ENCODE results near the gene CSF1. TPM values are rescaled to one million over a fixed set of nuclear protein-coding genes. Genes with fewer than 3 reads are reported as not detected.
"Not testable (repeated sequence)": the region's sequence is repeated elsewhere in the genome, so short reads cannot be mapped to it uniquely, and the experiment has no call there.

Gene CSF1
- total and polyA plus RNA-seq, 2 donors (not counting 1 experiment from before 2014, with no cell fraction given) = 28.6 to 48.9 TPM

- Histone ChIP-seq H3K4me2 (ENCODE audit: extremely low read depth, insufficient read depth, low read length) (no peak overlapping the region), H2AFZ (ENCODE audit: low read length) (no peak overlapping the region), H3K36me3 (ENCODE audit: control insufficient read depth, insufficient read depth, low read length) (no peaks in the 10 kb centered on the region), H3K79me2 (ENCODE audit: control insufficient read depth, insufficient read depth, low read length) (no peaks in the 10 kb centered on the region), H3K9me3 (ENCODE audit: control insufficient read depth, insufficient read depth, low read depth, low read length) (no peaks in the 10 kb centered on the region), H3K4me3 (replicated peaks in 1 of 4; ENCODE audit: control extremely low read depth in 1 of 4, insufficient read depth in 1 of 4, low read depth in 3 of 4, low read length in 4 of 4) (no peak overlapping the region), H4K20me1 (ENCODE audit: control insufficient read depth, extremely low read depth, insufficient read depth, low read length) (no peaks in the 10 kb centered on the region), H3K27me3 (ENCODE audit: control insufficient read depth, insufficient read depth, low read length) (no peaks in the 10 kb centered on the region), H3K9ac (ENCODE audit: insufficient read depth, low read length) (no peak overlapping the region), H3K4me1 (ENCODE audit: control insufficient read depth, extremely low read depth, insufficient read depth, low read length) (no peaks in the 10 kb centered on the region), H3K27ac (ENCODE audit: insufficient read depth, low read length) (no peak overlapping the region)
- DNase-seq (ENCODE audit: low read depth in 2 of 2) = no peak
- TF ChIP-seq, protein P1, sequence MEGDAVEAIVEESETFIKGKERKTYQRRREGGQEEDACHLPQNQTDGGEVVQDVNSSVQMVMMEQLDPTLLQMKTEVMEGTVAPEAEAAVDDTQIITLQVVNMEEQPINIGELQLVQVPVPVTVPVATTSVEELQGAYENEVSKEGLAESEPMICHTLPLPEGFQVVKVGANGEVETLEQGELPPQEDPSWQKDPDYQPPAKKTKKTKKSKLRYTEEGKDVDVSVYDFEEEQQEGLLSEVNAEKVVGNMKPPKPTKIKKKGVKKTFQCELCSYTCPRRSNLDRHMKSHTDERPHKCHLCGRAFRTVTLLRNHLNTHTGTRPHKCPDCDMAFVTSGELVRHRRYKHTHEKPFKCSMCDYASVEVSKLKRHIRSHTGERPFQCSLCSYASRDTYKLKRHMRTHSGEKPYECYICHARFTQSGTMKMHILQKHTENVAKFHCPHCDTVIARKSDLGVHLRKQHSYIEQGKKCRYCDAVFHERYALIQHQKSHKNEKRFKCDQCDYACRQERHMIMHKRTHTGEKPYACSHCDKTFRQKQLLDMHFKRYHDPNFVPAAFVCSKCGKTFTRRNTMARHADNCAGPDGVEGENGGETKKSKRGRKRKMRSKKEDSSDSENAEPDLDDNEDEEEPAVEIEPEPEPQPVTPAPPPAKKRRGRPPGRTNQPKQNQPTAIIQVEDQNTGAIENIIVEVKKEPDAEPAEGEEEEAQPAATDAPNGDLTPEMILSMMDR (conservative IDR thresholded peaks at IDR 0.05 in 1 of 2, IDR thresholded peaks at IDR 0.05 in 1 of 2; ENCODE audit: low read depth in 1 of 2, low read length in 2 of 2) = no peak
- TF ChIP-seq EZH2 (IDR thresholded peaks at IDR 0.05; ENCODE audit: low read length, missing control alignments) = no peak
Measured at GRCh38 chr1:109950038-109950437, 39.4 kb downstream of the CSF1 start.

- Histone ChIP-seq H3K9me3 (ENCODE audit: control insufficient read depth, insufficient read depth, low read depth, low read length) (no peaks in the 10 kb centered on the region), H3K27me3 (ENCODE audit: control insufficient read depth, insufficient read depth, low read length) (no peaks in the 10 kb centered on the region), H3K4me3 (replicated peaks in 1 of 4; ENCODE audit: control extremely low read depth in 1 of 4, insufficient read depth in 1 of 4, low read depth in 3 of 4, low read length in 4 of 4) (no peak overlapping the region), H3K9ac (ENCODE audit: insufficient read depth, low read length) (no peak overlapping the region), H3K27ac (ENCODE audit: insufficient read depth, low read length) (no peak overlapping the region), H3K4me1 (ENCODE audit: control insufficient read depth, extremely low read depth, insufficient read depth, low read length) (no peaks in the 10 kb centered on the region), H3K36me3 (ENCODE audit: control insufficient read depth, insufficient read depth, low read length) (no peaks in the 10 kb centered on the region), H3K4me2 (ENCODE audit: extremely low read depth, insufficient read depth, low read length) (no peak overlapping the region), H4K20me1 (ENCODE audit: control insufficient read depth, extremely low read depth, insufficient read depth, low read length) (no peaks in the 10 kb centered on the region), H3K79me2 (ENCODE audit: control insufficient read depth, insufficient read depth, low read length) (no peaks in the 10 kb centered on the region), H2AFZ (ENCODE audit: low read length) (peak overlapping the region; percentile 60)
- no peak for TF ChIP-seq EZH2 (IDR thresholded peaks at IDR 0.05; ENCODE audit: low read length, missing control alignments)
- TF ChIP-seq, protein P1 (conservative IDR thresholded peaks at IDR 0.05 in 1 of 2, IDR thresholded peaks at IDR 0.05 in 1 of 2; ENCODE audit: low read depth in 1 of 2, low read length in 2 of 2) = no peak
- no peak for DNase-seq (ENCODE audit: low read depth in 2 of 2)
Measured at GRCh38 chr1:109950509-109950908, 39.9 kb downstream of the CSF1 start.

DNA sequence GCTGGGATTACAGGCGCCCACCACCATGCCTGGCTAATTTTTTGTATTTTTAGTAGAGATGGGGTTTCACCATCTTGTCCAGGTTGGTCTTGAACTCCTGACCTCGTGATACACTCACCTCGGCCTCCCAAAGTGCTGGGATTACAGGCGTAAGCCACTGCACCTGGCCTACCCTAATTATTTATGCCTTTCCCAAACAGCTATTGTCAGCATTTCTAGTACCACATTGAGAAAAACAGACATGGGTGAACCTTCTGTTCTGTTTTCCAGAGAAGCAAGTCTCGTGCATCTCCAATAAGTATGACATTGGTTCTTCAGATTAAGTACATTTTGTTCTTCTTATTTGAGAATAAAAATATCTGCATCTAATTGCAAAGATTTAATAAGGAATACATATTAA, 40.9 kb downstream of the CSF1 start:
- H3K4me3 ChIP-seq (replicated peaks in 1 of 4; ENCODE audit: control extremely low read depth in 1 of 4, insufficient read depth in 1 of 4, low read depth in 3 of 4, low read length in 4 of 4); H2AFZ ChIP-seq (ENCODE audit: low read length); H3K79me2 ChIP-seq (ENCODE audit: control insufficient read depth, insufficient read depth, low read length); H3K36me3 ChIP-seq (ENCODE audit: control insufficient read depth, insufficient read depth, low read length); H3K27me3 ChIP-seq (ENCODE audit: control insufficient read depth, insufficient read depth, low read length); H3K27ac ChIP-seq (ENCODE audit: insufficient read depth, low read length); H3K4me2 ChIP-seq (ENCODE audit: extremely low read depth, insufficient read depth, low read length); H3K9ac ChIP-seq (ENCODE audit: insufficient read depth, low read length); DNase-seq (ENCODE audit: low read depth in 2 of 2); H3K9me3 ChIP-seq (ENCODE audit: control insufficient read depth, insufficient read depth, low read depth, low read length); H3K4me1 ChIP-seq (ENCODE audit: control insufficient read depth, extremely low read depth, insufficient read depth, low read length); H4K20me1 ChIP-seq (ENCODE audit: control insufficient read depth, extremely low read depth, insufficient read depth, low read length): not testable (repeated sequence)
